HepG2 (cell line): ENCODE data around the gene CNNM2. TPM values are rescaled to one million over a fixed set of nuclear protein-coding genes. Genes with fewer than 3 reads are reported as not detected.

Experiments
- BHLHE40 ChIP-seq: IDR thresholded peaks from 2 replicates; pipeline ENCODE4 v1.6.1; 2011; ENCODE audit warnings: low read length, improper control_type of control experiment
- GABPB1 ChIP-seq: IDR thresholded peaks from 2 replicates; pipeline ENCODE4 v1.6.1; 2016; ENCODE audit warnings: mild to moderate bottlenecking, missing genetic modification reagents, moderate library complexity, missing compliant biosample characterization
- HBP1 ChIP-seq: IDR thresholded peaks from 2 replicates; pipeline ENCODE4 v1.6.1; 2016; ENCODE audit warnings: low read depth, control low read depth
- HNRNPUL1 ChIP-seq: fragments of 200-400 bp; formaldehyde crosslinking; IDR thresholded peaks from 2 replicates; pipeline ENCODE4 v1.6.1; 2017; ENCODE audit warnings: low read depth, mild to moderate bottlenecking, low read length, moderate library complexity
- MYNN ChIP-seq: sonication (generic); formaldehyde crosslinking; IDR thresholded peaks from 2 replicates; pipeline ENCODE4 v1.4.0; 2020; ENCODE audit warnings: mild to moderate bottlenecking, low read depth, missing genetic modification reagents
- NCOA5 ChIP-seq: sonication (generic); formaldehyde crosslinking; IDR thresholded peaks from 2 replicates; pipeline ENCODE4 v1.4.0; 2020; ENCODE audit warnings: missing genetic modification reagents
- NFIC ChIP-seq: IDR thresholded peaks from 2 replicates; pipeline ENCODE4 v1.6.1; 2012; ENCODE audit warnings: mild to moderate bottlenecking, low read length, inconsistent platforms
- NR2C2 ChIP-seq: sonication (generic); formaldehyde crosslinking; IDR thresholded peaks from 2 replicates; pipeline ENCODE4 v1.4.0; 2020; ENCODE audit warnings: missing genetic modification reagents, mild to moderate bottlenecking, moderate library complexity, borderline replicate concordance
- PITX1 ChIP-seq: sonication (generic); formaldehyde crosslinking; IDR thresholded peaks from 2 replicates; pipeline ENCODE4 v1.5.1; 2020; ENCODE audit warnings: mild to moderate bottlenecking, missing genetic modification reagents
- PTBP1 ChIP-seq: fragments of 200-400 bp; formaldehyde crosslinking; IDR thresholded peaks from 2 replicates; pipeline ENCODE4 v1.6.1; 2018; ENCODE audit warnings: low read length, low read depth; ENCODE audit not compliant: poor library complexity, severe bottlenecking
- REXO4 ChIP-seq: sonication (generic); formaldehyde crosslinking; IDR thresholded peaks from 2 replicates; pipeline ENCODE4 v1.8.0; 2022; ENCODE audit warnings: missing genetic modification reagents, mild to moderate bottlenecking, borderline replicate concordance
- RXRA ChIP-seq: sonication (generic); formaldehyde crosslinking; IDR thresholded peaks from 2 replicates; pipeline ENCODE4 v1.5.1; 2020; ENCODE audit warnings: missing genetic modification reagents
- THYN1 ChIP-seq: sonication (generic); formaldehyde crosslinking; IDR thresholded peaks from 2 replicates; pipeline ENCODE4 v1.8.1; 2023; ENCODE audit warnings: low read depth, mild to moderate bottlenecking, moderate library complexity, missing genetic modification reagents, borderline replicate concordance
- ZBED4 ChIP-seq: sonication (generic); formaldehyde crosslinking; IDR thresholded peaks from 2 replicates; pipeline ENCODE4 v1.4.0; 2020; ENCODE audit warnings: missing genetic modification reagents, borderline replicate concordance
- ZNF263 ChIP-seq: sonication (generic); formaldehyde crosslinking; IDR thresholded peaks from 2 replicates; pipeline ENCODE4 v1.4.0; 2020; ENCODE audit warnings: missing genetic modification reagents
- ZNF558 ChIP-seq: sonication (generic); formaldehyde crosslinking; IDR thresholded peaks from 2 replicates; pipeline ENCODE4 v1.9.0; 2022; ENCODE audit warnings: mild to moderate bottlenecking, missing genetic modification reagents, borderline replicate concordance
- ZSCAN29 ChIP-seq: sonication (generic); formaldehyde crosslinking; conservative IDR thresholded peaks from 2 replicates; pipeline ENCODE4 v1.4.0; 2020; ENCODE audit warnings: mild to moderate bottlenecking, missing genetic modification reagents
- polyA plus RNA-seq, 8 experiments: library from polyadenylated mRNA; depleted of rRNA in 3 of 8; stranded (reverse) in 7 of 8; unstranded in 1 of 8; fragments of >200 nt; fragmentation: Illumina TruSeq in 4 of 8; extraction: Trizol in 4 of 8; gene quantifications; 2 replicates each; pipeline versions ENCODE4 v1.2.1 to v1.2.3, GENCODE V29; 2011 to 2016; ENCODE audit warnings: low read depth in 4 of 8, missing spikeins in 1 of 8, mixed read lengths in 1 of 8; ENCODE audit not compliant: insufficient read depth in 1 of 8
- total RNA-seq, 5 experiments: library from RNA; depleted of rRNA; stranded (reverse); fragments of >200 nt; fragmentation: Illumina TruSeq; extraction: Trizol; gene quantifications; 2 replicates each; pipeline ENCODE4 v1.2.3, GENCODE V29; 2016; ENCODE audit warnings: low read depth in 1 of 5
- TF ChIP-seq, protein P1 (sequence below): sonication (generic); formaldehyde crosslinking; conservative IDR thresholded peaks from 2 replicates; pipeline ENCODE4 v1.4.0; 2020; ENCODE audit warnings: missing genetic modification reagents
- TF ChIP-seq, protein P2 (sequence below): sonication (generic); formaldehyde crosslinking; IDR thresholded peaks from 2 replicates; pipeline ENCODE4 v1.5.1; 2020; ENCODE audit warnings: mild to moderate bottlenecking, missing genetic modification reagents, borderline replicate concordance

The CNNM2 gene
- total and polyA plus RNA-seq, 2 of the 13 experiments (the other 11 are each of a cell fraction or from before 2014, with no cell fraction given) = 7.1 to 9.0 TPM

DNA sequence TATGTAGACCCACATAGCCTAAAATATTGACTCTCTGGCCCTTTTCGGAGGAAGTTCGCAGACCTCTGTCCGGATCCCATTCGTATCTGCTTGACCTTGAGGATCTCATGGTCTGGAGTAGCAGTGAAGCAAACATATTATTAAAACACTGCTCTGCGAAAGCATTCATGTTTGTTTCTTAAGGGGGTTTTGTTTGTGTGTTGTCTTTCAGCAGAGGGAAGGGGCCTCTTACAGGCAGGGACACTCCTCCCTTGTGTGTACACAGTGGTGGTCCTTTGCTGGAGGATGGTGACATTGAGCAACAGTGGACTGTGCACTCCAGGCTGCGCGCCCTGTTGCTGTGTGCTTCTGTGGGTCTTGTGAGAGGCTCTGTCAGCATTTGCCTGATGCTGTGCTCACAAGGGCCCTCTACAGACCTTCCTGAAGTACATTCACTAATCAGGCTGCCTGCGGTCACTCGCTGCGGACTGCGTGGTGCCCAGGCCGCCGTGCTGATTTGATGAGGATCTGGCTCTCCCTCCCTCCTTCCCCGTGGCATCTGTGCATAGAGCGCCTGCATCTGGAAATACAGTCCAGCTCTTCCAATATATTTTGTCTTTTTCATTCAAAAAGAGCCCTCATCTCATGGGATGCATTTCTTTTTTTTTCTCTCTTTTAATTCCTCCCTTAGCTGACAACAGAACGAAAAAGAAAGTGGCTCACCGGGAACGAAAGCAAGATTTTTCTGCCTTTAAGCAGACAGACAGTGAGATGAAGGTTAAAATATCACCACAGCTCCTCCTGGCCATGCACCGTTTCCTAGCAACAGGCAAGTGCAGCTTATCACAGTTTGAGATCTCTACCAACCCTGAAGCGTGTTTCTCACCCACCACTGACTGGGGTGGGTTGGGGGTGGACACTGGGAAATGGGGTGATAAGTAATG lies 135.8 kb downstream of the CNNM2 start (continued):
- TF ChIP-seq ZBED4 = peak; percentile 65; the same call in 1 of the 2 replicates
- peak; percentile 93 for TF ChIP-seq ZNF263 (CRISPR knock-in tag)
- TF ChIP-seq HBP1 = peak; percentile 91; the same call in 1 of the 2 replicates
- no peak; the same call in 1 of the 2 replicates for TF ChIP-seq ZNF558 (CRISPR knock-in tag)
- TF ChIP-seq HNRNPUL1 = no peak
- TF ChIP-seq NR2C2 (CRISPR knock-in tag) = peak; percentile 65; the same call in 1 of the 2 replicates
- no peak for TF ChIP-seq THYN1 (CRISPR knock-in tag)
- TF ChIP-seq PTBP1 = no peak
- no peak for TF ChIP-seq NFIC
- peak; percentile 91 for TF ChIP-seq PITX1 (CRISPR knock-in tag)
- peak; percentile 88 for TF ChIP-seq RXRA
- TF ChIP-seq NCOA5 (CRISPR knock-in tag) = no peak
- TF ChIP-seq, protein P1, sequence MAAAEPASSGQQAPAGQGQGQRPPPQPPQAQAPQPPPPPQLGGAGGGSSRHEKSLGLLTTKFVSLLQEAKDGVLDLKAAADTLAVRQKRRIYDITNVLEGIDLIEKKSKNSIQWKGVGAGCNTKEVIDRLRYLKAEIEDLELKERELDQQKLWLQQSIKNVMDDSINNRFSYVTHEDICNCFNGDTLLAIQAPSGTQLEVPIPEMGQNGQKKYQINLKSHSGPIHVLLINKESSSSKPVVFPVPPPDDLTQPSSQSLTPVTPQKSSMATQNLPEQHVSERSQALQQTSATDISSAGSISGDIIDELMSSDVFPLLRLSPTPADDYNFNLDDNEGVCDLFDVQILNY (CRISPR knock-in tag) = no peak
- peak; percentile 73 for TF ChIP-seq BHLHE40
- TF ChIP-seq MYNN (CRISPR knock-in tag) = 0 out of 2 replicates have a peak, but pooled peaks have one; percentile 66
- TF ChIP-seq, protein P2, sequence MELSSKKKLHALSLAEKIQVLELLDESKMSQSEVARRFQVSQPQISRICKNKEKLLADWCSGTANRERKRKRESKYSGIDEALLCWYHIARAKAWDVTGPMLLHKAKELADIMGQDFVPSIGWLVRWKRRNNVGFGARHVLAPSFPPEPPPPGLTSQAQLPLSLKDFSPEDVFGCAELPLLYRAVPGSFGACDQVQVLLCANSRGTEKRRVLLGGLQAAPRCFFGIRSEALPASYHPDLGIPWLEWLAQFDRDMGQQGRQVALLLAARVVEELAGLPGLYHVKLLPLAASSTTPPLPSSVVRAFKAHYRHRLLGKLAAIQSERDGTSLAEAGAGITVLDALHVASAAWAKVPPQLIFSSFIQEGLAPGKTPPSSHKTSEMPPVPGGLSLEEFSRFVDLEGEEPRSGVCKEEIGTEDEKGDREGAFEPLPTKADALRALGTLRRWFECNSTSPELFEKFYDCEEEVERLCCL (CRISPR knock-in tag) = peak; percentile 55; the same call in 1 of the 2 replicates
- peak; percentile 24; the same call in 1 of the 2 replicates for TF ChIP-seq ZSCAN29 (CRISPR knock-in tag)
- peak; percentile 55 for TF ChIP-seq GABPB1 (CRISPR knock-in tag)
- no peak for TF ChIP-seq REXO4 (CRISPR knock-in tag)
